Measurements from ENCODE around the gene MSN.

GRCh38 chrX:65686236-65686635, 18.8 kb downstream of the MSN start:
- TF ChIP-seq EZH2 (IDR thresholded peaks at IDR 0.05; ENCODE audit: borderline replicate concordance, low read depth, low read length, severe bottlenecking) (no peak), CTCF (IDR thresholded peaks at IDR 0.05; ENCODE audit: borderline replicate concordance, extremely low read depth, low read length, poor library complexity, severe bottlenecking) (no peak)

Measured in DND-41 (cell line).